HepG2 (cell line): ENCODE data around the gene PIP4K2C. TPM values are rescaled to one million over a fixed set of nuclear protein-coding genes. Genes with fewer than 3 reads are reported as not detected.

ENCODE experiments used
- FOSL2 ChIP-seq: sonication (generic); formaldehyde crosslinking; IDR thresholded peaks from 2 replicates; pipeline ENCODE4 v1.4.0; 2020; ENCODE audit warnings: missing genetic modification reagents
- GABPB1 ChIP-seq: IDR thresholded peaks from 2 replicates; pipeline ENCODE4 v1.6.1; 2016; ENCODE audit warnings: mild to moderate bottlenecking, missing genetic modification reagents, moderate library complexity, missing compliant biosample characterization
- HDAC2 ChIP-seq: sonication (generic); formaldehyde crosslinking; IDR thresholded peaks from 2 replicates; pipeline ENCODE4 v1.4.0; 2020; ENCODE audit warnings: missing genetic modification reagents
- HNRNPL ChIP-seq: fragments of 200-400 bp; formaldehyde crosslinking; IDR thresholded peaks from 2 replicates; pipeline ENCODE4 v1.6.1; 2017; ENCODE audit warnings: mild to moderate bottlenecking, low read depth, low read length
- KAT2B ChIP-seq: fragments of 150-350 bp; IDR thresholded peaks from 2 replicates; pipeline ENCODE4 v1.6.1; 2014; ENCODE audit warnings: low read depth, low read length, borderline replicate concordance
- KLF6 ChIP-seq: IDR thresholded peaks from 2 replicates; pipeline ENCODE4 v1.8.0; 2016; ENCODE audit warnings: missing biosample characterization, missing genetic modification reagents
- MAX ChIP-seq: IDR thresholded peaks from 2 replicates; pipeline ENCODE4 v1.6.1; 2012; ENCODE audit warnings: inconsistent platforms
- MAZ ChIP-seq, 2 experiments: sonication (generic) in 1 of 2; formaldehyde crosslinking in 1 of 2; IDR thresholded peaks; 2 replicates each; pipeline versions ENCODE4 v1.5.0 to v1.6.1; 2012 to 2020; ENCODE audit warnings: low read depth in 2 of 2, mild to moderate bottlenecking in 2 of 2, borderline replicate concordance in 1 of 2, improper control_type of control experiment in 1 of 2, low read length in 1 of 2, missing genetic modification reagents in 1 of 2, moderate library complexity in 1 of 2
- NFKB2 ChIP-seq: sonication (generic); formaldehyde crosslinking; IDR thresholded peaks from 2 replicates; pipeline ENCODE4 v1.4.0; 2020; ENCODE audit warnings: missing genetic modification reagents, borderline replicate concordance
- NFKBIZ ChIP-seq: IDR thresholded peaks from 2 replicates; pipeline ENCODE4 v1.6.1; 2018; ENCODE audit warnings: missing genetic modification reagents, missing compliant biosample characterization
- PAWR ChIP-seq: sonication (generic); formaldehyde crosslinking; IDR thresholded peaks from 2 replicates; pipeline ENCODE4 v1.4.0; 2020; ENCODE audit warnings: missing genetic modification reagents, mild to moderate bottlenecking, borderline replicate concordance
- SNAI1 ChIP-seq: sonication (generic); formaldehyde crosslinking; IDR thresholded peaks from 2 replicates; pipeline ENCODE4 v1.5.0; 2020; ENCODE audit warnings: mild to moderate bottlenecking, missing genetic modification reagents, borderline replicate concordance
- SP1 ChIP-seq, 2 experiments: fragments of 450-650 bp in 1 of 2; sonication (generic) in 1 of 2; formaldehyde crosslinking in 1 of 2; IDR thresholded peaks; 2 replicates each; pipeline versions ENCODE4 v1.4.0 to v1.6.1; 2016 to 2020; ENCODE audit warnings: missing genetic modification reagents in 1 of 2
- SRSF1 ChIP-seq: fragments of 200-400 bp; formaldehyde crosslinking; optimal IDR thresholded peaks from 2 replicates; pipeline ENCODE3; 2017; ENCODE audit warnings: mild to moderate bottlenecking, low read depth, low read length, moderate library complexity
- TAF1 ChIP-seq: sonication (generic); formaldehyde crosslinking; IDR thresholded peaks from 2 replicates; pipeline ENCODE4 v1.4.0; 2020; ENCODE audit warnings: missing genetic modification reagents
- TARDBP ChIP-seq: sonication (generic); formaldehyde crosslinking; IDR thresholded peaks from 2 replicates; pipeline ENCODE4 v1.8.0; 2022; ENCODE audit warnings: mild to moderate bottlenecking, missing genetic modification reagents
- TCF7L2 ChIP-seq: IDR thresholded peaks from 2 replicates; pipeline ENCODE4 v1.6.1; 2011; ENCODE audit warnings: mild to moderate bottlenecking, low read depth, low read length, moderate library complexity
- TEAD3 ChIP-seq: optimal IDR thresholded peaks from 2 replicates; pipeline ENCODE3; 2016; ENCODE audit warnings: borderline replicate concordance
- ZGPAT ChIP-seq: IDR thresholded peaks from 2 replicates; pipeline ENCODE4 v1.6.1; 2016; ENCODE audit warnings: mild to moderate bottlenecking
- ZNF10 ChIP-seq: sonication (generic); formaldehyde crosslinking; IDR thresholded peaks from 2 replicates; pipeline ENCODE4 v1.4.0; 2020; ENCODE audit warnings: mild to moderate bottlenecking, low read depth, missing genetic modification reagents, borderline replicate concordance
- ZNF382 ChIP-seq: sonication (generic); formaldehyde crosslinking; IDR thresholded peaks from 2 replicates; pipeline ENCODE4 v1.5.0; 2020; ENCODE audit warnings: missing genetic modification reagents, mild to moderate bottlenecking, borderline replicate concordance
- ZNF557 ChIP-seq: sonication (generic); formaldehyde crosslinking; IDR thresholded peaks from 2 replicates; pipeline ENCODE4 v1.4.0; 2020; ENCODE audit warnings: missing genetic modification reagents
- ZNF564 ChIP-seq: sonication (generic); formaldehyde crosslinking; IDR thresholded peaks from 2 replicates; pipeline ENCODE4 v1.8.1; 2023; ENCODE audit warnings: mild to moderate bottlenecking, missing genetic modification reagents
- ZNF709 ChIP-seq: sonication (generic); formaldehyde crosslinking; IDR thresholded peaks from 2 replicates; pipeline ENCODE4 v1.5.0; 2020; ENCODE audit warnings: mild to moderate bottlenecking, missing genetic modification reagents
- polyA plus RNA-seq, 8 experiments: library from polyadenylated mRNA; depleted of rRNA in 3 of 8; stranded (reverse) in 7 of 8; unstranded in 1 of 8; fragments of >200 nt; fragmentation: Illumina TruSeq in 4 of 8; extraction: Trizol in 4 of 8; gene quantifications; 2 replicates each; pipeline versions ENCODE4 v1.2.1 to v1.2.3, GENCODE V29; 2011 to 2016; ENCODE audit warnings: low read depth in 4 of 8, missing spikeins in 1 of 8, mixed read lengths in 1 of 8; ENCODE audit not compliant: insufficient read depth in 1 of 8
- total RNA-seq, 5 experiments: library from RNA; depleted of rRNA; stranded (reverse); fragments of >200 nt; fragmentation: Illumina TruSeq; extraction: Trizol; gene quantifications; 2 replicates each; pipeline ENCODE4 v1.2.3, GENCODE V29; 2016; ENCODE audit warnings: low read depth in 1 of 5
- TF ChIP-seq, protein P1 (sequence below): sonication (generic); formaldehyde crosslinking; IDR thresholded peaks from 2 replicates; pipeline ENCODE4 v1.9.0; 2021; ENCODE audit warnings: missing genetic modification reagents, mild to moderate bottlenecking, borderline replicate concordance
- TF ChIP-seq, protein P2 (sequence below): sonication (generic); formaldehyde crosslinking; IDR thresholded peaks from 2 replicates; pipeline ENCODE4 v1.4.0; 2020; ENCODE audit warnings: missing genetic modification reagents

Gene PIP4K2C
- total and polyA plus RNA-seq, 2 of the 13 experiments (the other 11 are each of a cell fraction or from before 2014, with no cell fraction given), result 23.3 to 26.4 TPM

GRCh38 chr12:57549909-57550640 is 40.9 kb upstream of the PIP4K2C start, which contains the start of gene KIF5A (continued):
- TF ChIP-seq SRSF1 (peak; percentile 59), ZNF709 (CRISPR knock-in tag) (no peak), SP1 (IDR thresholded peaks at IDR 0.05) (no peak), SP1 (CRISPR knock-in tag; IDR thresholded peaks at IDR 0.05) (peak; percentile 16; the same call in 1 of the 2 replicates), MAX (0 out of 2 replicates have a peak, but pooled peaks have one; percentile 36), TCF7L2 (no peak), SNAI1 (CRISPR knock-in tag) (no peak), ZNF564 (no peak), TARDBP (no peak), HDAC2 (0 out of 2 replicates have a peak, but pooled peaks have one; percentile 32), PAWR (CRISPR knock-in tag) (no peak), ZNF382 (CRISPR knock-in tag) (no peak), NFKB2 (peak; percentile 35; the same call in 1 of the 2 replicates), MAZ (IDR thresholded peaks at IDR 0.05; ENCODE audit: borderline replicate concordance, low read depth, low read length) (0 out of 2 replicates have a peak, but pooled peaks have one; percentile 37), MAZ (CRISPR knock-in tag; IDR thresholded peaks at IDR 0.05; ENCODE audit: low read depth) (0 out of 2 replicates have a peak, but pooled peaks have one; percentile 30), GABPB1 (CRISPR knock-in tag) (peak; percentile 63; the same call in 1 of the 2 replicates), ZNF10 (CRISPR knock-in tag) (no peak), ZGPAT (CRISPR knock-in tag) (no peak), ZNF557 (CRISPR knock-in tag) (no peak), KAT2B (no peak), NFKBIZ (CRISPR knock-in tag) (no peak), FOSL2 (CRISPR knock-in tag) (0 out of 2 replicates have a peak, but pooled peaks have one; percentile 24), TAF1 (CRISPR knock-in tag) (peak; percentile 33; the same call in 1 of the 2 replicates), KLF6 (CRISPR knock-in tag) (0 out of 2 replicates have a peak, but pooled peaks have one; percentile 36), TEAD3 (CRISPR knock-in tag) (peak; percentile 42), HNRNPL (no peak)
- TF ChIP-seq, protein P1, sequence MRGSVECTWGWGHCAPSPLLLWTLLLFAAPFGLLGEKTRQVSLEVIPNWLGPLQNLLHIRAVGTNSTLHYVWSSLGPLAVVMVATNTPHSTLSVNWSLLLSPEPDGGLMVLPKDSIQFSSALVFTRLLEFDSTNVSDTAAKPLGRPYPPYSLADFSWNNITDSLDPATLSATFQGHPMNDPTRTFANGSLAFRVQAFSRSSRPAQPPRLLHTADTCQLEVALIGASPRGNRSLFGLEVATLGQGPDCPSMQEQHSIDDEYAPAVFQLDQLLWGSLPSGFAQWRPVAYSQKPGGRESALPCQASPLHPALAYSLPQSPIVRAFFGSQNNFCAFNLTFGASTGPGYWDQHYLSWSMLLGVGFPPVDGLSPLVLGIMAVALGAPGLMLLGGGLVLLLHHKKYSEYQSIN (CRISPR knock-in tag), result no peak
- TF ChIP-seq, protein P2, sequence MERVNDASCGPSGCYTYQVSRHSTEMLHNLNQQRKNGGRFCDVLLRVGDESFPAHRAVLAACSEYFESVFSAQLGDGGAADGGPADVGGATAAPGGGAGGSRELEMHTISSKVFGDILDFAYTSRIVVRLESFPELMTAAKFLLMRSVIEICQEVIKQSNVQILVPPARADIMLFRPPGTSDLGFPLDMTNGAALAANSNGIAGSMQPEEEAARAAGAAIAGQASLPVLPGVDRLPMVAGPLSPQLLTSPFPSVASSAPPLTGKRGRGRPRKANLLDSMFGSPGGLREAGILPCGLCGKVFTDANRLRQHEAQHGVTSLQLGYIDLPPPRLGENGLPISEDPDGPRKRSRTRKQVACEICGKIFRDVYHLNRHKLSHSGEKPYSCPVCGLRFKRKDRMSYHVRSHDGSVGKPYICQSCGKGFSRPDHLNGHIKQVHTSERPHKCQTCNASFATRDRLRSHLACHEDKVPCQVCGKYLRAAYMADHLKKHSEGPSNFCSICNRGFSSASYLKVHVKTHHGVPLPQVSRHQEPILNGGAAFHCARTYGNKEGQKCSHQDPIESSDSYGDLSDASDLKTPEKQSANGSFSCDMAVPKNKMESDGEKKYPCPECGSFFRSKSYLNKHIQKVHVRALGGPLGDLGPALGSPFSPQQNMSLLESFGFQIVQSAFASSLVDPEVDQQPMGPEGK (CRISPR knock-in tag), result peak; percentile 49; the same call in 1 of the 2 replicates
